HG03565 (cell line): ENCODE results near the gene FRMD4A.
"Not testable (repeated sequence)": the region's sequence is repeated elsewhere in the genome, so short reads cannot be mapped to it uniquely, and the experiment has no call there.

ENCODE experiments used
- ATAC-seq: cut with Tn5 transposase; IDR thresholded peaks from one replicate; pipeline ENCODE4 v1.9.1; 2021; ENCODE audit warnings: mild to moderate bottlenecking, moderate library complexity; ENCODE audit not compliant: unreplicated experiment

Gene FRMD4A

GRCh38 chr10:13924040-13924725 lies 406.5 kb downstream of the FRMD4A start:
- no peak for ATAC-seq

GRCh38 chr10:13922586-13922985 lies 408.1 kb downstream of the FRMD4A start:
- no peak for ATAC-seq

GRCh38 chr10:13921941-13922340 lies 408.8 kb downstream of the FRMD4A start:
- ATAC-seq = no peak

GRCh38 chr10:13921131-13921530 lies 409.6 kb downstream of the FRMD4A start:
- not testable (repeated sequence) for ATAC-seq

- no peak for ATAC-seq
Observed at GRCh38 chr10:13920465-13920864, 410.3 kb downstream of the FRMD4A start.

GRCh38 chr10:13920031-13920430 lies 410.7 kb downstream of the FRMD4A start:
- no peak for ATAC-seq

- no peak for ATAC-seq
Observed at GRCh38 chr10:13917791-13918190, 412.9 kb downstream of the FRMD4A start.

- no peak for ATAC-seq
Observed at GRCh38 chr10:13916384-13916947, 414.3 kb downstream of the FRMD4A start.

- no peak for ATAC-seq
Observed at GRCh38 chr10:13915710-13916109, 415.0 kb downstream of the FRMD4A start.

GRCh38 chr10:13913897-13914296 lies 416.8 kb downstream of the FRMD4A start:
- no peak for ATAC-seq

GRCh38 chr10:13911821-13912520 lies 418.8 kb downstream of the FRMD4A start:
- no peak for ATAC-seq

- no peak for ATAC-seq
Observed at GRCh38 chr10:13909516-13910258, 421.0 kb downstream of the FRMD4A start.

GRCh38 chr10:13908475-13908874 lies 422.2 kb downstream of the FRMD4A start:
- ATAC-seq = no peak

GRCh38 chr10:13907570-13907969 lies 423.2 kb downstream of the FRMD4A start:
- ATAC-seq = no peak

- no peak for ATAC-seq
Observed at GRCh38 chr10:13905281-13905680, 425.4 kb downstream of the FRMD4A start.

- no peak for ATAC-seq
Observed at GRCh38 chr10:13904064-13904463, 426.7 kb downstream of the FRMD4A start.

GRCh38 chr10:13902868-13903587 lies 427.7 kb downstream of the FRMD4A start:
- ATAC-seq = no peak

GRCh38 chr10:13899941-13900340 lies 430.8 kb downstream of the FRMD4A start:
- no peak for ATAC-seq

- not testable (repeated sequence) for ATAC-seq
Observed at GRCh38 chr10:13896146-13896545, 434.6 kb downstream of the FRMD4A start.

- no peak for ATAC-seq
Observed at GRCh38 chr10:13894412-13895093, 436.2 kb downstream of the FRMD4A start.
